Right ventricle myocardium inferior (tissue), 1 donor: Measurements from ENCODE around the gene RXFP4. TPM values are rescaled to one million over a fixed set of nuclear protein-coding genes. Genes with fewer than 3 reads are reported as not detected.
"Not testable (repeated sequence)": the region's sequence is repeated elsewhere in the genome, so short reads cannot be mapped to it uniquely, and the experiment has no call there.

ENCODE experiments used
- ATAC-seq: fragments of 200-7000 bp; cut with Tn5 transposase; one replicate; pipeline ENCODE4 v1.9.1; 2020; ENCODE audit warnings: mild to moderate bottlenecking, moderate library complexity
- DNase-seq: peaks from one replicate; pipeline ENCODE4 v3.0.0; 2021; ENCODE audit errors: missing footprints
- intact Hi-C: fragments of 100-400 bp; cut with DNase I; formaldehyde crosslinking; loops from one replicate; pipeline ENCODE4 v1.11.0; 2022
- total RNA-seq: library from RNA; stranded (reverse); fragmentation: NEBNext Ultra II Directional; extraction: Animal tissue kit (Norgen Biotek cat#: 25700); gene quantifications from one replicate; pipeline ENCODE4 v1.2.1, GENCODE V29; 2021
- donor health status: DM: no; HTN: yes; CAD: no; lungs with severe emphysema.

RXFP4 gene
- total RNA-seq, 1 donor from 2014 or later: not detected

- intact Hi-C loops: no loop called here
- DNase-seq: no peak
- no peak for ATAC-seq
These were observed 32.3 kb downstream of the RXFP4 start for GRCh38 chr1:155973723-155974122.

GRCh38 chr1:155974208-155975115 is 33.0 kb downstream of the RXFP4 start:
- ATAC-seq (no peak), DNase-seq (no peak)
- intact Hi-C loops: loop anchor here (5.0 kb wide), 1 partner anchor 32 kb away; the partner anchor contains the start of gene RXFP4

DNA sequence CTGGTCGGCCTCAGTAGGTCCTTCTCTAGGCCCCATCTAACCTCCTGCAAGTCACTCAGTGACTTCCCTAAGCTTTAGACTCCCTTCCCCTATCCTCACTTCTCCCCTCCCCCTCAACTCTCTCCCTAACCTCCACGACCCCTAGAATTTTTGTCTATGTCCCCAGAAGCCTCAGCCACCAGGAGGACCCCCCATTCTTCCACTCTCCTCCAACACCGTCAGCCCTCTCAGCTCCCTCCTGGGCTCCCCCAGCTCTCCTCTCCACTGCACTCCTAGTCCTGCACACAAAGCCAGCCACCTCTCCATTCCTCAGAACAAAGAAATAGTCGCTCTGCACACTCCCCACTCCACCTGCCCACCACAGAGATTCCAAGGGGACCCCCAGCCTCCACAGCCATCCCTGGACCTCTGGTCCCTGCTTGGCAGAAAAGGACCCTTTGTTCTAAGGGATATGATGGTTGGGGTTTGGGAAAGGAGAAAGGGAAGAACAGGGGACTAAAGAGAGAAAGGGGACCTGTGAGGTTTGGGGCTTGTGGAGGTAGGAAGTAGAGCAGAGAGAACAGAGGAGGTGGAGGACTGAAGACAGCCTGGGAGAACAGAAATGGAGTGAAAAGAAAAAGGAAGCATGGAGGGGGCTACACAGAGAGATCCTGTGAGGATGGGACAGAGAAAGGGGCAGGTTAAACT is 34.1 kb downstream of the RXFP4 start:
- DNase-seq: no peak
- no peak for ATAC-seq
- intact Hi-C loops: loop anchor here (5.0 kb wide), 1 partner anchor 33 kb away; the partner anchor contains the start of gene RXFP4

DNA sequence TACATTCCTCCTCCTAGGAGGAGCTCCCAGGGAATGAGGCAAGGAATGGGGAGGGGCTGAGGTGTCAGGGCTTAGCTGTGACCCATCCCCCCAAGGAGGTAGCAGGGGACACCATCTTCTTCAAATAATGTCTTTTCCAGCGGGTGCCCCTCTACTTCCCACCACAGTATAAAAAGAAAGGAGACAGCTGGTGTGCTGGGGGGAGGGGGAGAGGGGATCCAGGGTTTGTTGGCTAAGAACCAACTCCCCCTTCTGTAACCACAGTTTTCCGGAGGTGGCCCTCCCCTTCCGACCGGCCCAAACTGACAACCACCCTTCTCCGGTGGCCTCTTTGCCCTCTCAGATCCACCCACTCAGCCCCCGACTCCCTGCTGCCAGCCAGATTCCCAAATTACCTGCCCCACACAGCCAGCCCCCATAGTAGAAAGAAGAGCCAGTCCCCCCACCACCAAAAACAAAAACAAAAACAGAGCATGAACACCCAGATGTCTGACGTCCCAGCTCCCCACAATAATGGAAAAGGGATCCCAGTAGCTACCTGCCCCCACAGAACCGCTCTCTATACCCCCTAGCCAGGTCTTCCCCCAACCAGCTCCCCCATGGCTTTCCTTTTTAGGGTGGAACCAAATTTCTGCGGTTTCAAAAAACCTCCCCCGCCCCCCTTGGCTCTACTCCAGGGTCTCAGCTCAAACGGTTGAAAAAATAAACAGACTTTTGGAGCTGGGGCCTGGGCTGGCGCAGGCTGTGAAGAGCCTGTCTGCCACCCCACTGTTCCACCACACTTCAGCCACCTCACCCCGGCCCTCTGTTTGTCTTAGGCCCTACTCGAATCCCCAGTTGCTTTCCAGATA is 34.8 kb downstream of the RXFP4 start:
- no peak for ATAC-seq
- intact Hi-C loops: loop anchor here (5.0 kb wide), 1 partner anchor 34 kb away; the partner anchor contains the start of gene RXFP4
- no peak for DNase-seq

DNA sequence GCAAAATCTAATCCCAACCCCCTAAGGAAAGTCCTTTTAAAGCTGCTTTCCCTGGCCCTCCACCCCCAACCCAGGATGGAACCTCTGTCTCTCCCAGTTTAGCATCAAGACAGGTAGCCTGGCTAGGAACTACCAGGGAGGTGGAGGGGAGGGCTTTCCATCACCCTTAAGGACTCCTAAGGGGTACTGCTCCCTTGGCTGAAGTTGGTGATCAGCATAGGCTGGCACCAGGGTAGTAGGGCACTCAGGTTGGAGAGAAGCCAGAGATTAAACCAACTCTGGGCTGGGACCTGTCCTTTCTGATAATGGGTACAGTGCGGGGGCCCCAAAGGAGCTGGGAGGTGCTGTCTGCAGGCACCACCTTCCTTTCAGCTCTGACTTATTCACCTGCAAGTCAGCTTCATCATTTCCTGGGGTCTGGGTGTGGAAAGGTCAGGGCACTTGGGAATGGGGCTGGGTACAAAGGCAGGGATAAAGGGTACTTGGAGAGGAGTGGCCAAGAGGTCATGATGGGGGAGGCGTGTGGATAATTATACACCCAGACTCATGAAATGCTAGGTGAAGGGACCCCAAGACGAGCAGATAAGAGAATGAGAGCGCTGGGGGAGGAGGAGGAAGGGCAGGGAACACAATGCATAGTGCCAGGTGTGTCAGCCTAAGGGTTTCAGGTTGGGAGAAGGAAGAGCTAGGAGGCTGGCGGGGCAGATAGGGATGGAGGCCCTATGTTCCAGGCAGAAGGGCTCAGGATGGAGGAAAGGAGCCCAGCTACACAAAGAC is 35.7 kb downstream of the RXFP4 start:
- intact Hi-C loops: loop anchor here (5.0 kb wide), 1 partner anchor 35 kb away; the partner anchor contains the start of gene RXFP4
- DNase-seq (no peak), ATAC-seq (no peak)

DNA sequence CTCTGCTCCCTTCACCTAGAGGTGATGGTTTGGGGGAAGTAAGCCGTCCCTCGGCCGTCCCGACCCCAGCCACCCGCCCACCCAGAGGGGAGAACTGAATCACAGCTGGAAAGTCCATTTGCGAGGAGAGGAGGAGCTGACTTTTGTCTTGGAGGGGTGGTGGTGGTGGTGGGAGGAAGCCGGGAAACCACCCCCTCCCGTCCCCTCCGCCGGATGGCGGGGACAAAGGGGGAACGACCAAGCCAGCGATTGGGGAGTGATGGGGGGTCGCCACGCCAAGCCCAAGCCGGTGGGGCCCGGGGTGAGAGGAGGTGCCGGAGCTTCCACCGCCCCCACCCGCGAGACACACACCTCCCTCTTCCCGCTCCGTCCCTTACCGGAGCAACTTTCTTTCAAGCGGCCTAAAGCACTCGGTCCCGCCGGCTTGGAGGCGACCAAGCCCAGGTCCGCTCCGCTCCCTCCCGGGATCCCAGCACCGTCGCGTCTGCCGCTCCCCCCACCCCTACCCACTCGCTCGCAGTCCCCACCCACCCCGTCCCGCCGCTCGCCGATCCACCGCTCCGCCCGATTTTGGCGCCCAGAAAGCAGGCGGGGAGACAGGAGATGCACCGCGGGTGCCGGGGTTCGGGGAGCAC is 36.4 kb downstream of the RXFP4 start:
- intact Hi-C loops: loop anchor here (2.0 to 5.0 kb wide), 2 partner anchors 15 to 36 kb away; partner anchors contain the start of gene RXFP4
- no peak for DNase-seq
- peak; percentile 39 for ATAC-seq

GRCh38 chr1:155978325-155978972 is 37.0 kb downstream of the RXFP4 start, which contains the start of gene ARHGEF2:
TSS of gene ARHGEF2 (minus strand) at chr1:155978547. CDS start at chr1:155978427, 120 bp downstream.
- peak; percentile 94 for DNase-seq
- intact Hi-C loops: loop anchor here (2.0 to 5.0 kb wide), 2 partner anchors 16 to 36 kb away; partner anchors contain the start of gene RXFP4
- ATAC-seq: peak; percentile 71

- intact Hi-C loops: loop anchor here (2.0 to 5.0 kb wide), 2 partner anchors 16 to 37 kb away; partner anchors contain the start of gene RXFP4
- peak; percentile 30 for ATAC-seq
- no peak for DNase-seq
These were observed 37.6 kb downstream of the RXFP4 start for GRCh38 chr1:155978973-155979429.

- ATAC-seq (peak; percentile 60), DNase-seq (no peak)
- intact Hi-C loops: loop anchor here (2.0 to 5.0 kb wide), 2 partner anchors 17 to 37 kb away; partner anchors contain the start of gene RXFP4
These were observed 38.3 kb downstream of the RXFP4 start for GRCh38 chr1:155979597-155980343.

DNA sequence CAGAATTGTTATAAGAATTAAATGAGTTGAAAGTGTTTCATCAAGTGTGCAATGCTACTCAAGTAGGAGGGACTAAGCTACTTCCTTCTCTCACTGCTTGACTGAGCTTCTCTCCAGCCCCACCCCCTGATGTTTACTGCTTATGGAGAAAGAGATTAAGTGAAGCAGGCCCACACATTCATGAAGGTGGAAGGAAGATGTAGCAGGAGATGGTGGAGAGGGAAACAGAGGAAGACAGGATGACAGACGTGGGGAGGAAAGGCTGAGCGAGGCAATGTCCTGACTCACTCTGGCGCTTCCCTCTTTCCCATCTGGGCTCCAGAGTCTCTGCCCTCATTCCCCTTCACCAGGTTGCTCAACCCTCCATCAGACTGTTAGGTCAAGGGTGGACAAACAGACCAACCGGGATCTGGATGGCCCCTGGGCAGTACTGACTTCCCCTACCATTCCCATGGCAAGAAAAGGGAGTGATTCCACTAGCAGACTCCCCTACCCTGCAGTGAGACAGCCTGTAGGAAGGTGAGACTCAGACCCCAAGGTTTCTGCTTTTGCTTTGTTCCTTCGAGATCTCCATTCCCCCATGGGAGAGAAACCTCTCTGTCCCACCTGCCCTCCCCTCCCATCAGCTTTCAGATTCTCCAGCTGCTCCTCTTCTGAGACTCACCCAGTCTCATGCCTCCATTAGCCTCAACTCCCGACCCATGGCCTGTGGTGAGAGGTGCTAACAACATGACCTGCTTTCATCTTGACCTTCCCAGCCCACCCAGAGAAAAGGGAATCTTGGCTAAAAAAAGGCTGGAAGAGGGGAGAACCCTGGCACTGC is 40.0 kb downstream of the RXFP4 start:
- intact Hi-C loops: no loop called here
- no peak for DNase-seq
- ATAC-seq: no peak

GRCh38 chr1:155982106-155982505 is 40.7 kb downstream of the RXFP4 start:
- DNase-seq (no peak), ATAC-seq (no peak)
- intact Hi-C loops: no loop called here

DNA sequence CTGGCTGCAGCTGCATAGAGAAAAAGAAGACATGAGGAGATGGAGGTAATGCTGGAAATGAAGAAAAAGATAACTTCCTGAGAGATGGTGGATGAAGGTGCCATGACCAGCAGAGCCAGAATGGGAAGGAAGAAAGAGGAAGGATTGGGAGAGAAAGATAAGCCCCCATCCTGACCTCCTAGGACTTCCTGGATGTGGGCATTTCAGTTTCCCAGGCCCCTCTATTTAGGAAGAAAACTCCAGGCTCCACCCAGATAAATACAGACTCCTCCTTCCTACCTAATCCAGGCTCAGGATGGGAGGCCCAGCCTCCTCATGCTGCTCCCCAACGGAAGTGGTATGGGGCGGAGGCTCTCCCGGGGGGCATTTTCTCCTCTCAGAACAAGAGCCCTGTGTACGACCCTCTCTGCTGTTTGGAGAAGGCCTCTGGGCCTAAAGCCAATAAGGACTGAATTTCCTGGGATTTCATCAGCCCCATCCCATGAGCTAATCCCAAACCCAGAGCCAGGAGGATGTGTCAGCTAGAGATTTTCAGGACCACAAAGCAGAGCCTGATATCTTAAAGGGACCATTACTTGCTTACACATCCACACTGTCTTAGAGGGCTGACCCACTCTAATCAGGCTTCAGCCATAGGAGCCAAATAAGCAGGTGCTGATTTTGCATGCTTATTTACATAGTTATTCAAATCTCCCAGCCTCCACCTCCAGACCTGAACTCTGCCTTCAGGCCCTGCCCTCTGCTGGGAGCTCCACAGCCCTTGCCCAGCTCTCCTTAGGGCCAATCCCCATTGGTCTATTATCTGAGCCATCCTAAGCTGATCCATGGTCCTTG is 42.0 kb downstream of the RXFP4 start:
- ATAC-seq (peak; percentile 85), DNase-seq (peak; percentile 88)
- intact Hi-C loops: no loop called here

DNA sequence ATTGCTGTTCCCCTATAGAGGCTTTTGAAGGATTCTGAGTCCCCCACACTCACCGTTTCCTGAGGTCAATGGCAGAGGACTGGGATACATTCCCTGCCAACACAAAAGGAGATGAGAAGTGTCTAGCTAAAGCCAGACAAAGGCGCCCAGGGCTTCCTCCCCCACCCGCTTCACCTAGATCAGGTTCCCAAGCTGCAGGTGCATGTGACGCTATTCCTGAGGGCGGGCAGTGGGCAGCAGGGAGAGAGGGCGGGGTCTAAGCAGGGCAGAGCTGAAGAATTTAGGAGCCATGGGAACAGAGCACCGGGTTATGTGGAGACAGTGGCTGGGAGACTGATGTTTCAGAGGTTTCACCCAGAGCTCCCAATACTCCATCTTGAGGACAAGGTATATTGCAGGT is 42.9 kb downstream of the RXFP4 start:
- DNase-seq: no peak
- no peak for ATAC-seq
- intact Hi-C loops: no loop called here

DNA sequence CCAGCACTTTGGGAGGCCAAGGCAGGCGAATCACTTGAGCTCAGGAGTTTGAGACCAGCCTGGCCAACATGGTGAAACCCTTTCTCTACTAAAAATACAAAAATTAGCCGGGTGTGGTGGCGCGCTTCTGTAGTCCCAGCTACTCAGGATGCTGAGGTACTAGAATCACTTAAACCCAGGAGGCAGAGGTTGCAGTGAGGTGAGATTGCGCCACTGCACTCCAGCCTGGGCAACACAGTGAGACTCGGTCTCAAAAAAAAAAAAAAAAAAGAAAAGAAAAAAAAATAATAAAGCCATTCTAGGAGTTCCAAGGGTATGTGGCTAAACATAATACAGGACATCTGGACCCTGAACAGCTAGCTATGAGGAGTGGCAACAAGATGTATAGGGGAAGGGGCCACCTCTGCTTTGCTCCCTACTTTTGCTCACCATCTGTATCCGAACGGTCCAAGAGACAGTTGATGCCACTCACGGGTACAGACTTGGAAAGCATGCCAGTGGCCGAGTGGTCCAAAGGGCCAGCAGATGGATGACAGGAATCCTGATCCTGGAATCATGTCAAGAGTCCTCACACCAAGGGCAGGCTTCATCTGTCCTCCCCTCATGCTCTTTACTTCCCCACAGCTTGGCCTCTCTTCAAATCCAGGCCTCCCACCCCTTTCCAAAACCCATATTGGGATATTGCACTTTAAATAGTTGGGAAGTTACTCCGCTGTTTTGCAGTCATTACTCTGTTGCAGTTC is 43.6 kb downstream of the RXFP4 start:
- ATAC-seq, intact Hi-C loops, DNase-seq: not testable (repeated sequence)
